Neutrophil (primary cell): ENCODE data around the gene AGAP4.
"Not testable (repeated sequence)": the region's sequence is repeated elsewhere in the genome, so short reads cannot be mapped to it uniquely, and the experiment has no call there.

Experiments
- H3K27ac ChIP-seq: fragments of 200-600 bp; sonication (generic); 2 replicates; pipeline ENCODE4 v1.5.1; 2016; ENCODE audit warnings: mild to moderate bottlenecking, moderate library complexity
- H3K27me3 ChIP-seq: fragments of 200-600 bp; sonication (generic); 2 replicates; pipeline ENCODE4 v1.6.0; 2016; ENCODE audit warnings: mild to moderate bottlenecking
- H3K36me3 ChIP-seq: fragments of 200-600 bp; sonication (generic); 2 replicates; pipeline ENCODE4 v1.5.1; 2017
- H3K4me1 ChIP-seq, 2 experiments: fragments of 200-600 bp in 1 of 2; sonication (generic) in 1 of 2; 1 replicate in 1 of 2; 2 replicates in 1 of 2; pipeline versions ENCODE4 v1.5.1 to v1.6.1; 2013 to 2016; ENCODE audit warnings: low read depth in 1 of 2, low read length in 1 of 2, mild to moderate bottlenecking in 1 of 2, moderate library complexity in 1 of 2; ENCODE audit not compliant: control insufficient read depth in 1 of 2, insufficient read depth in 1 of 2
- H3K4me3 ChIP-seq, 2 experiments: fragments of 200-600 bp in 1 of 2; sonication (generic) in 1 of 2; 1 replicate in 1 of 2; 2 replicates in 1 of 2; pipeline ENCODE4 v1.5.1; 2013 to 2016; ENCODE audit warnings: low read depth in 1 of 2, low read length in 1 of 2, mild to moderate bottlenecking in 1 of 2, moderate library complexity in 1 of 2
- H3K9me3 ChIP-seq: fragments of 200-600 bp; sonication (generic); 2 replicates; pipeline ENCODE4 v1.5.1; 2016
- TF ChIP-seq, protein P1 (sequence below): fragments of 200-600 bp; sonication (generic); IDR thresholded peaks from 2 replicates; pipeline ENCODE4 v1.5.1; 2016; ENCODE audit warnings: antibody characterized with exemption

Gene AGAP4

DNA sequence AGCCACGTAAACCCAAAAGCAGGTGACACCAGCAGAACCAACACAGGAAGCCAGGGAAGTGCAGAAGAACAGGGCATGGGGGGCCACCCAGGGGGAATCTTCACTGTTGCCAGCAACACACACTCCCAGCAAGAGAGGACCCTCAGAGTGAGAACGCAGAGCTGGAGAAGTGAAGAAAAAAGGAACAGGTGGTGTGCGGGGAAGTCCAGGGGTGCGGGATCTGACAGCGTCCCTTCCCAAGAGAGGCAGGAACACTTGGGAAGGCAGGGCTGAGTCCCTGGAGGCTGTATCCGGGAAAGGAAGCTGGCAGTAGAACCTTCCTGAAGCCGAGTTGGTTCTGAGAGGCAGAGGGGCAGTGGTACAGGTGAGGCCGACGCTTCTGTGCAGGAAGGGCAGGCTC lies 27.7 kb downstream of the AGAP4 start:
- Histone ChIP-seq H3K4me3 (no peak overlapping the region), H3K27me3 (no peaks in the 10 kb centered on the region), H3K36me3 (no peaks in the 10 kb centered on the region), H3K4me1 (peaks cover 0 to 19% of the 10 kb centered on the region in 2 experiments), H3K9me3 (no peaks in the 10 kb centered on the region), H3K27ac (no peak overlapping the region)
- TF ChIP-seq, protein P1, sequence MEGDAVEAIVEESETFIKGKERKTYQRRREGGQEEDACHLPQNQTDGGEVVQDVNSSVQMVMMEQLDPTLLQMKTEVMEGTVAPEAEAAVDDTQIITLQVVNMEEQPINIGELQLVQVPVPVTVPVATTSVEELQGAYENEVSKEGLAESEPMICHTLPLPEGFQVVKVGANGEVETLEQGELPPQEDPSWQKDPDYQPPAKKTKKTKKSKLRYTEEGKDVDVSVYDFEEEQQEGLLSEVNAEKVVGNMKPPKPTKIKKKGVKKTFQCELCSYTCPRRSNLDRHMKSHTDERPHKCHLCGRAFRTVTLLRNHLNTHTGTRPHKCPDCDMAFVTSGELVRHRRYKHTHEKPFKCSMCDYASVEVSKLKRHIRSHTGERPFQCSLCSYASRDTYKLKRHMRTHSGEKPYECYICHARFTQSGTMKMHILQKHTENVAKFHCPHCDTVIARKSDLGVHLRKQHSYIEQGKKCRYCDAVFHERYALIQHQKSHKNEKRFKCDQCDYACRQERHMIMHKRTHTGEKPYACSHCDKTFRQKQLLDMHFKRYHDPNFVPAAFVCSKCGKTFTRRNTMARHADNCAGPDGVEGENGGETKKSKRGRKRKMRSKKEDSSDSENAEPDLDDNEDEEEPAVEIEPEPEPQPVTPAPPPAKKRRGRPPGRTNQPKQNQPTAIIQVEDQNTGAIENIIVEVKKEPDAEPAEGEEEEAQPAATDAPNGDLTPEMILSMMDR, result no peak

DNA sequence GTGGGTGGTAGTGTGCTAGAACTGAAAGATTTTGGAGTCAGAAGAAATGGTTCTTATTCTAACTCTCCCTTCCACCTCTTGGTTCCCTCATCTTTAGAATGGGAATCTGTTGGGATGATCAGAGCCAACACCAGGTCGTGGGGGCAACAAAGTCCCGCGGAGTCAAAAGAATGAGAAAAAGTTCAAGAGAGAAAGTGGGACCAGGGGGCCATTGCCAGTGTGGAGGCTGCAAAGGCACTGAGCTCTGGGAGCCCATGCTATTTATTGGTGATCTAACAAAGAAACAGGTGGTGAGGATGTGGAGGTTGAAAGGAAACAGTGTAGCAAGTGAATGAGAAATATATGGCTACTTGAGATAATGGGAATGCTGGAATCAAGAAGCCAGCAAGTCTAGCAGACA lies 29.4 kb downstream of the AGAP4 start:
- TF ChIP-seq, protein P1, result no peak
- Histone ChIP-seq H3K27ac (no peak overlapping the region), H3K4me3 (no peak overlapping the region), H3K4me1 (peaks cover 0 to 19% of the 10 kb centered on the region in 2 experiments), H3K27me3 (no peaks in the 10 kb centered on the region), H3K36me3 (no peaks in the 10 kb centered on the region), H3K9me3 (no peaks in the 10 kb centered on the region)

DNA sequence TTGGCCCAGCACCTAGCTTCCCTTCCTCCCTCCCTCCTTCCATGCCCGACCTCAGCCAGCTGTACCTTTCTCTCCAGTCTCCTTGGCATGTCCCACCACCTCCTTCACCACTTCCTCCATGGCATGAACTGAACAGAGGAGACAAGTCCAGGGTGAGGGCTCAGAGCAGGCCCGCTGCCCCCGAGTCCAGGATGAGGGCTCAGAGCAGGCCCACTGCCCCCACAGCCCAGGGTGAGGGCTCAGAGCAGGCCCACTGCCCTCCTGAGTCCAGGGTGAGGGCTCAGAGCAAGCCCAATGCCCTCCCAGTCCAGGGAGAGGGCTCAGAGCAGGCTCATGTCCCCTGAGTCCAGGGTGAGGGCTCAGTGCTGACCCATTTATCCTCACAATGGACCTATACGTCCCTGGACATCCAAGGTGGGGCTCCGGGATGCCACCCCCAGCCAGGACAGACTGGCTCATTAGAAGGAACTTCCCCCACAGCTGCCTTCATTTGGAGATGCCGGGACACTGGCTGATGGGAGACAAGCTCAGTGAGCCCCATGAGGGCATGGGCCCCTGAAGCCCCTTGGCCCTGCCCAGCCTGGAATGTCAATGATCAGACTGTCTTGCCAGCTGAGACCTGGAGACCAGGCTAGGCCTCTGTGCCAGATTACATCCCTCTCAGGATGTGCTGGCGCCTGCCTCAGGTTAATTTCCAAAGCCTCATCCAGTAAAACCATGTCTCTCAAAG lies 30.0 kb downstream of the AGAP4 start:
- TF ChIP-seq, protein P1, result no peak
- H3K4me3 ChIP-seq, result no peak overlapping the region
- no peak overlapping the region for H3K27ac ChIP-seq
- no peaks in the 10 kb centered on the region for H3K27me3 ChIP-seq
- H3K36me3 ChIP-seq, result no peaks in the 10 kb centered on the region
- H3K4me1 ChIP-seq, result peaks cover 0 to 22% of the 10 kb centered on the region in 2 experiments
- no peaks in the 10 kb centered on the region for H3K9me3 ChIP-seq

DNA sequence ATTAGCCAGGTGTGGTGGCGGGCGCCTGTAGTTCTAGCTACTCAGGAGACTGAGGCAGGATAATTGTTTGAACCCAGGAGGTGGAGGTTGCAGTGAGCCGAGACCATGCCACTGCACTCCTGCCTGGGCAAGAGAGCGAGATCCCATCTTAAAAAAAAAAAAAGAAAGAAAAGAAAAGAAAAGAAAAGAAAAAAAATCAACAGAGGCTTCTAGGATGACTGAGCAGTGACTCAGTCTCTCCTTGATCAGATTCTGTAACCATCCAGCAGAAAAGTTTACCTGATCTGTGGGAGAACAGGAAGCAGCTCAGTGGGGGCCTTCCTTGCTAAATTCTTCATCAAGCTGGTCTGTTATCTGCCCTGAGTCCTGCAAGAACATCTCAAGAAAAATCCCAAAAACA lies 33.2 kb downstream of the AGAP4 start:
- H3K27me3 ChIP-seq, H3K36me3 ChIP-seq, H3K4me3 ChIP-seq, H3K9me3 ChIP-seq, H3K27ac ChIP-seq: not testable (repeated sequence)
- H3K4me1 ChIP-seq, result peaks cover 15 to 22% of the 10 kb centered on the region in 2 experiments

DNA sequence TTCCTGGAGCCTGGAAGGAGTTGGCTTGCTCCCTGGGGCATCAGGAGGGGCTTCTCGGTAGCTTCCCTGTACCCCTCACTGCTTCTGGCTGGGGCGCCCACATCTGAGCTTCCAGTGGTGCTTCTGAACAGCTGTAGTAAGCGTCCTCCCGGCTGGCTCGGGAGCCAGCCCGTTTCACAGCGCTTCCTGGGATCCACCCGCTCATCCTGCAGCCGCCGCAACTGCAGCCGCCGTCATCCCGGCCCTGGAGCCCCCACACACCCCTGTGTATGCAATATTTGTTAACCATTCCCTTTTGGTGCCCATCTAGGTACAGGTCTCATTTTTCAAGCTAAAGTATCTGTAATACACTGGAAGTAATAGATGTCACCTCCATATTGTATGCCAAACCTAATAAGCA lies 34.3 kb downstream of the AGAP4 start:
- H3K27me3 ChIP-seq, H3K9me3 ChIP-seq, H3K36me3 ChIP-seq, H3K4me3 ChIP-seq, H3K27ac ChIP-seq: not testable (repeated sequence)
- peaks cover 15 to 21% of the 10 kb centered on the region in 2 experiments for H3K4me1 ChIP-seq

DNA sequence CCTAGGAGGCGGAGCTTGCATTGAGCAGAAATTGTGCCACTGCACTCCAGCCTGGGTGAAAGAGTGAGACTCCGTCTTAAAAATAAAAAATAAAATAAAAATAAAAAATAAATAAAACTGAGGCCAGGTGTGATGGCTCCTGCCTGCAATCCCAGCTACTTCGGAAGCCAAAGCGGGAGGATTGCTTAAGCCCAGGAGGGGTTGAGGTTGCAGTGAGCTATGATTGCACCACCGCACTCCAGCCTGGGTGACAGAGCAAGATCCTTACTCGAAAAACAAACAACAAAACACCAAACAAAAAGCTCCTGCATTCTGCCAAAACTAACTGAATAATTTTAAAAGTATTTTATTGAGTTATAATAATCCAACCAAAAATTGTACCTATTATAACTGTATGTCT lies 36.2 kb downstream of the AGAP4 start:
- Histone ChIP-seq H3K27ac (peak overlapping the region; percentile 77), H3K36me3 (no peaks in the 10 kb centered on the region), H3K4me3 (peak overlapping the region; percentile 2 to 44), H3K9me3 (no peaks in the 10 kb centered on the region), H3K4me1 (peaks cover 15 to 21% of the 10 kb centered on the region in 2 experiments), H3K27me3 (no peaks in the 10 kb centered on the region)
- TF ChIP-seq, protein P1, result no peak
